GM23338 (cell line): ENCODE data around the gene OXCT2. TPM values are rescaled to one million over a fixed set of nuclear protein-coding genes. Genes with fewer than 3 reads are reported as not detected.
"Not testable (repeated sequence)": the region's sequence is repeated elsewhere in the genome, so short reads cannot be mapped to it uniquely, and the experiment has no call there.

Experiments
- ATAC-seq: fragments of 200-7000 bp; cut with Tn5 transposase; 3 replicates; pipeline ENCODE4 v1.9.1; 2020
- DNase-seq: peaks from one replicate; pipeline ENCODE4 v3.0.0-alpha.2; 2015; ENCODE audit warnings: low spot score
- H2AFZ ChIP-seq: fragments of 200-600 bp; sonication (generic); 2 replicates; pipeline ENCODE4 v1.8.0; 2016; ENCODE audit warnings: antibody characterized with exemption, mild to moderate bottlenecking, moderate library complexity
- H3F3A ChIP-seq: fragments of 200-600 bp; sonication (generic); replicated peaks from 2 replicates; pipeline ENCODE4 v1.8.0; 2017; ENCODE audit warnings: antibody characterized with exemption, mixed run types, low read depth
- H3K27ac ChIP-seq: fragments of 200-600 bp; sonication (generic); 2 replicates; pipeline ENCODE4 v1.6.1; 2016; ENCODE audit warnings: low read depth
- H3K27me3 ChIP-seq: fragments of 200-600 bp; sonication (generic); 2 replicates; pipeline ENCODE4 v1.8.0; 2016; ENCODE audit warnings: mild to moderate bottlenecking, mixed run types, moderate library complexity; ENCODE audit not compliant: insufficient read depth
- H3K36me3 ChIP-seq: fragments of 200-600 bp; sonication (generic); 2 replicates; pipeline ENCODE4 v1.8.0; 2016; ENCODE audit warnings: mild to moderate bottlenecking; ENCODE audit not compliant: insufficient read depth
- H3K4me1 ChIP-seq: fragments of 200-600 bp; sonication (generic); 2 replicates; pipeline ENCODE4 v1.8.0; 2016; ENCODE audit warnings: mild to moderate bottlenecking, moderate library complexity; ENCODE audit not compliant: insufficient read depth
- H3K4me2 ChIP-seq: fragments of 200-600 bp; sonication (generic); 2 replicates; pipeline ENCODE4 v1.7.1; 2017; ENCODE audit warnings: mixed run types
- H3K4me3 ChIP-seq: fragments of 200-600 bp; sonication (generic); 2 replicates; pipeline ENCODE4 v1.6.1; 2016; ENCODE audit warnings: mixed run types
- H3K79me2 ChIP-seq: fragments of 200-600 bp; sonication (generic); replicated peaks from 2 replicates; pipeline ENCODE4 v1.8.0; 2017; ENCODE audit warnings: mild to moderate bottlenecking; ENCODE audit not compliant: insufficient read depth
- H3K9me2 ChIP-seq: fragments of 200-600 bp; sonication (generic); 2 replicates; pipeline ENCODE4 v1.8.0; 2017; ENCODE audit not compliant: insufficient read depth
- H4K20me1 ChIP-seq: fragments of 200-600 bp; sonication (generic); replicated peaks from 2 replicates; pipeline ENCODE4 v1.8.0; 2017; ENCODE audit warnings: mild to moderate bottlenecking; ENCODE audit not compliant: insufficient read depth
- H3K27ac Mint-ChIP-seq: 2 replicates; pipeline ENCODE4 v1.8.0; 2020; ENCODE audit warnings: inconsistent platforms, mild to moderate bottlenecking, moderate library complexity, mixed read lengths
- H3K27me3 Mint-ChIP-seq: 3 replicates; pipeline ENCODE4 v1.8.0; 2022; ENCODE audit warnings: low read depth, mild to moderate bottlenecking, moderate library complexity, mixed read lengths, inconsistent platforms; ENCODE audit not compliant: insufficient read depth, poor library complexity
- H3K36me3 Mint-ChIP-seq: 3 replicates; pipeline ENCODE4 v1.8.0; 2021; ENCODE audit warnings: low read depth, mild to moderate bottlenecking, inconsistent platforms, moderate library complexity, mixed read lengths
- H3K4me1 Mint-ChIP-seq: 3 replicates; pipeline ENCODE4 v1.8.0; 2020; ENCODE audit warnings: mild to moderate bottlenecking, inconsistent platforms, mixed read lengths
- H3K4me3 Mint-ChIP-seq: 3 replicates; pipeline ENCODE4 v1.8.0; 2021; ENCODE audit warnings: moderate library complexity, mild to moderate bottlenecking, inconsistent platforms, mixed read lengths
- H3K9me3 Mint-ChIP-seq: 3 replicates; pipeline ENCODE4 v1.8.0; 2020; ENCODE audit warnings: moderate library complexity, mild to moderate bottlenecking, inconsistent platforms, mixed read lengths
- CREB1 ChIP-seq: fragments of 250-450 bp; sonication (Bioruptor Pico); IDR thresholded peaks from 2 replicates; pipeline ENCODE4 v1.5.0; 2020; ENCODE audit warnings: low read depth, mild to moderate bottlenecking, moderate library complexity
- CTCF ChIP-seq, 2 experiments: fragments of 200-600 bp in 1 of 2; sonication (generic) in 1 of 2; conservative IDR thresholded peaks; 2 replicates each; pipeline versions ENCODE4 v1.5.1 to v1.6.1; 2016 to 2017; ENCODE audit warnings: antibody characterized with exemption in 2 of 2, low read depth in 2 of 2, mild to moderate bottlenecking in 2 of 2, moderate library complexity in 1 of 2
- ETS1 ChIP-seq: IDR thresholded peaks from 2 replicates; pipeline ENCODE4 v1.6.1; 2016; ENCODE audit warnings: antibody characterized with exemption
- EZH2 ChIP-seq: fragments of 200-600 bp; sonication (generic); IDR thresholded peaks from one replicate; pipeline ENCODE4 v1.8.0; 2017; ENCODE audit warnings: antibody characterized with exemption, mild to moderate bottlenecking, low read depth; ENCODE audit not compliant: unreplicated experiment
- EZH2phosphoT487 ChIP-seq: fragments of 200-600 bp; sonication (generic); IDR thresholded peaks from one replicate; pipeline ENCODE4 v1.8.1; 2018; ENCODE audit warnings: antibody characterized with exemption; ENCODE audit not compliant: unreplicated experiment
- POLR2AphosphoS5 ChIP-seq: IDR thresholded peaks from 2 replicates; pipeline ENCODE4 v1.6.1; 2016; ENCODE audit warnings: antibody characterized with exemption, low read depth
- REST ChIP-seq: IDR thresholded peaks from one replicate; pipeline ENCODE4 v1.6.1; 2018; ENCODE audit warnings: antibody characterized with exemption; ENCODE audit not compliant: unreplicated experiment
- STAT1 ChIP-seq: IDR thresholded peaks from one replicate; pipeline ENCODE4 v1.6.1; 2016; ENCODE audit warnings: antibody characterized with exemption; ENCODE audit not compliant: unreplicated experiment
- ZNF331 ChIP-seq: fragments of 250-450 bp; sonication (Bioruptor Pico); IDR thresholded peaks from 2 replicates; pipeline ENCODE4 v1.5.0; 2020; ENCODE audit warnings: low read depth, mild to moderate bottlenecking, moderate library complexity
- polyA plus RNA-seq: library from polyadenylated mRNA; unstranded; fragments of >200 nt; fragmentation: Nextera tagmentation; extraction: Ambion mirVana; gene quantifications from 2 replicates; pipeline ENCODE4 v1.2.1, GENCODE V29; 2016
- total RNA-seq: library from RNA; depleted of rRNA; stranded (reverse); fragments of >200 nt; shearing (Covaris generic); gene quantifications from 2 replicates; pipeline ENCODE4 v1.2.3, GENCODE V29; 2014

OXCT2 gene
- total and polyA plus RNA-seq, 2 experiments from 2014 or later: 1.4 to 2.8 TPM

- H3K4me3 Mint-ChIP-seq, H3K27ac Mint-ChIP-seq, H2AFZ ChIP-seq, H3K4me1 ChIP-seq, H3K4me3 ChIP-seq, H3K4me1 Mint-ChIP-seq, H3K79me2 ChIP-seq, H3K9me2 ChIP-seq, H3F3A ChIP-seq, H3K27ac ChIP-seq, ATAC-seq, H3K9me3 Mint-ChIP-seq, H3K4me2 ChIP-seq, H4K20me1 ChIP-seq, H3K36me3 Mint-ChIP-seq, DNase-seq, H3K36me3 ChIP-seq: not testable (repeated sequence)
- peaks cover 67% of the 10 kb centered on the region for H3K27me3 ChIP-seq
- peaks cover 49% of the 10 kb centered on the region for H3K27me3 Mint-ChIP-seq
Observed at GRCh38 chr1:39786303-39787107, 15.4 kb upstream of the OXCT2 start.

- not testable (repeated sequence) for H3K36me3 ChIP-seq, H3K27ac Mint-ChIP-seq, H2AFZ ChIP-seq, H3K4me1 Mint-ChIP-seq, H3K9me3 Mint-ChIP-seq, H3F3A ChIP-seq, H3K4me2 ChIP-seq, H3K79me2 ChIP-seq, H3K4me3 ChIP-seq, H3K4me1 ChIP-seq, ATAC-seq, H3K27ac ChIP-seq, H3K9me2 ChIP-seq, H3K4me3 Mint-ChIP-seq, H3K36me3 Mint-ChIP-seq, H4K20me1 ChIP-seq, DNase-seq
- peaks cover 41% of the 10 kb centered on the region for H3K27me3 ChIP-seq
- H3K27me3 Mint-ChIP-seq: peaks cover 38% of the 10 kb centered on the region
Observed at GRCh38 chr1:39782685-39783084, 11.5 kb upstream of the OXCT2 start.

- no peak for DNase-seq
- Histone ChIP-seq H2AFZ (no peak overlapping the region), H3K27ac (no peak overlapping the region), H3K4me1 (no peaks in the 10 kb centered on the region), H3K79me2 (no peaks in the 10 kb centered on the region), H3K27me3 (peaks cover 35% of the 10 kb centered on the region), H3F3A (no peaks in the 10 kb centered on the region), H3K9me2 (no peaks in the 10 kb centered on the region), H3K4me3 (no peak overlapping the region), H3K4me2 (no peak overlapping the region), H4K20me1 (no peaks in the 10 kb centered on the region), H3K36me3 (no peaks in the 10 kb centered on the region)
- no peak overlapping the region for H3K27ac Mint-ChIP-seq
- ATAC-seq: no peak
- H3K4me3 Mint-ChIP-seq: no peak overlapping the region
- peaks cover 32% of the 10 kb centered on the region for H3K27me3 Mint-ChIP-seq
- no peaks in the 10 kb centered on the region for H3K36me3 Mint-ChIP-seq
- H3K4me1 Mint-ChIP-seq: peaks cover 4% of the 10 kb centered on the region; the same call in 2 of the 3 replicates
- no peaks in the 10 kb centered on the region for H3K9me3 Mint-ChIP-seq
- TF ChIP-seq POLR2AphosphoS5: no peak
- TF ChIP-seq REST: no peak
- TF ChIP-seq STAT1: no peak
- no peak for TF ChIP-seq ZNF331 (CRISPR knock-in tag)
- no peak for TF ChIP-seq CTCF (conservative IDR thresholded peaks at IDR 0.05; ENCODE audit: low read depth in 2 of 2)
- no peak for TF ChIP-seq CREB1
- TF ChIP-seq EZH2: no peak
- no peak for TF ChIP-seq EZH2phosphoT487
- TF ChIP-seq ETS1: no peak
Observed at GRCh38 chr1:39782103-39782502, 11.0 kb upstream of the OXCT2 start.
